DMS 273 (cell line): Measurements from ENCODE around the gene MPZL3.
"Not testable (repeated sequence)": the region's sequence is repeated elsewhere in the genome, so short reads cannot be mapped to it uniquely, and the experiment has no call there.

Source experiments
- DNase-seq: peaks from one replicate; lab custom pipeline; 2025; ENCODE audit not compliant: unreplicated experiment; lab: John Stamatoyannopoulos, UW

The MPZL3 gene

GRCh38 chr11:118186346-118187107, 65.6 kb downstream of the MPZL3 start:
- no peak for DNase-seq

- DNase-seq = no peak
These were observed 67.2 kb downstream of the MPZL3 start for GRCh38 chr11:118184784-118185579.

- not testable (repeated sequence) for DNase-seq
These were observed 68.5 kb downstream of the MPZL3 start for GRCh38 chr11:118183691-118184090.

- DNase-seq = peak; percentile 82
These were observed 71.9 kb downstream of the MPZL3 start for GRCh38 chr11:118180300-118180703.

GRCh38 chr11:118176778-118177134, 75.4 kb downstream of the MPZL3 start:
- DNase-seq = no peak
